Gastroesophageal sphincter (tissue), 4 donors: ENCODE data around the gene FMN2. TPM values are rescaled to one million over a fixed set of nuclear protein-coding genes. Genes with fewer than 3 reads are reported as not detected.

Experiments used
- ATAC-seq: fragments of 150-250 bp; one replicate; pipeline ENCODE4 v1.9.1; 2016; ENCODE audit warnings: mild to moderate bottlenecking, moderate library complexity
- H3K27ac ChIP-seq, 4 donors: fragments of 200-600 bp; sonication (generic) in 3 of 4; 1 replicate in 3 of 4; 2 replicates in 1 of 4; pipeline ENCODE4 v1.5.1; 2016 to 2019
- H3K27me3 ChIP-seq: fragments of 200-600 bp; sonication (generic); one replicate; pipeline ENCODE4 v1.5.1; 2019
- H3K36me3 ChIP-seq, 2 donors: fragments of 200-600 bp; sonication (generic); one replicate each; pipeline ENCODE4 v1.5.1; 2019; ENCODE audit warnings: control low read depth in 1 of 2
- H3K4me1 ChIP-seq, 3 donors: fragments of 200-600 bp; sonication (generic); 1 replicate in 2 of 3; 2 replicates in 1 of 3; pipeline ENCODE4 v1.5.1; 2016 to 2019; ENCODE audit warnings: control low read depth in 2 of 3
- H3K4me3 ChIP-seq, 2 donors: fragments of 200-600 bp; sonication (generic); one replicate each; pipeline ENCODE4 v1.5.1; 2019; ENCODE audit warnings: mild to moderate bottlenecking in 1 of 2, moderate library complexity in 1 of 2
- H3K9me3 ChIP-seq, 3 donors: fragments of 200-600 bp; sonication (generic); one replicate each; pipeline ENCODE4 v1.5.1; 2017 to 2019; ENCODE audit warnings: control low read depth in 2 of 3
- EP300 ChIP-seq: sonication (generic); formaldehyde crosslinking; IDR thresholded peaks from one replicate; pipeline ENCODE4 v1.6.1; 2017; ENCODE audit warnings: antibody characterized with exemption, mild to moderate bottlenecking
- POLR2A ChIP-seq, 2 donors: fragments of 450-650 bp; IDR thresholded peaks; one replicate each; pipeline ENCODE4 v1.6.1; 2017; ENCODE audit warnings: antibody characterized with exemption in 2 of 2, mild to moderate bottlenecking in 2 of 2, moderate library complexity in 1 of 2
- POLR2AphosphoS5 ChIP-seq: sonication (generic); formaldehyde crosslinking; IDR thresholded peaks from one replicate; pipeline ENCODE4 v1.6.1; 2017; ENCODE audit warnings: antibody characterized with exemption
- WGBS, 2 donors: methylation state at CpG; one replicate each; pipeline ENCODE4 v1.1.5; 2018; ENCODE audit warnings: low coverage in 1 of 2; 5-methylcytosine and 5-hydroxymethylcytosine counted together
- total RNA-seq, 4 donors: library from RNA; depleted of rRNA; stranded (reverse); fragments of >200 nt; gene quantifications; one replicate each; pipeline ENCODE4 v1.1.0, GENCODE V29; 2016
- TF ChIP-seq, protein P1 (sequence below), 4 experiments: fragments of 200-600 bp in 2 of 4; fragments of 450-650 bp in 2 of 4; sonication (generic) in 1 of 4; IDR thresholded peaks; one replicate each; pipeline ENCODE4 v1.5.1; 2017 to 2019; ENCODE audit warnings: antibody characterized with exemption in 4 of 4, mild to moderate bottlenecking in 2 of 4, moderate library complexity in 2 of 4

The FMN2 gene
- total RNA-seq, 4 donors from 2014 or later, result 0.27 to 8.6 (median 2.7) TPM

DNA sequence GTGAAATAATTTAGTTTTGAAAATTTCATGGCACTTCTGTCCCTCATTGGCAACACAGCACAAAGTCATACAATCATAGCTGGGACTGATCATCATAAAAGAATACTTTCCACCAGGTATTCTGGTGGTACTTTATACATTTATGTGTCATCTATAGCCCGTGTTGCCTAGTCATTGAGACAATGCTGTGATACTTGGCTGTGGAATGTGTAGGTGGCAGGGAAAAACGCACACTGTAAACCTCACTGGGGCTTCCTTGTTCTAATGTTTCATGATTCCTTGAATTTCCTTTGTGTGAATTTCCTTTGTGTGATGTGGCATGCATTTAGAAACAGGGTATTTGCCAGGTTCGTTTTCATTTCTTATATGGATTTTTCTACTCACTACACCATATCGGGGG is 118.3 kb downstream of the FMN2 start:
- H3K9me3 ChIP-seq, result no peaks in the 10 kb centered on the region
- peaks cover 0 to 16% (median 0%) of the 10 kb centered on the region in 3 donors for H3K4me1 ChIP-seq
- H3K27ac ChIP-seq, result no peak overlapping the region
- no peaks in the 10 kb centered on the region for H3K36me3 ChIP-seq
- TF ChIP-seq, protein P1, sequence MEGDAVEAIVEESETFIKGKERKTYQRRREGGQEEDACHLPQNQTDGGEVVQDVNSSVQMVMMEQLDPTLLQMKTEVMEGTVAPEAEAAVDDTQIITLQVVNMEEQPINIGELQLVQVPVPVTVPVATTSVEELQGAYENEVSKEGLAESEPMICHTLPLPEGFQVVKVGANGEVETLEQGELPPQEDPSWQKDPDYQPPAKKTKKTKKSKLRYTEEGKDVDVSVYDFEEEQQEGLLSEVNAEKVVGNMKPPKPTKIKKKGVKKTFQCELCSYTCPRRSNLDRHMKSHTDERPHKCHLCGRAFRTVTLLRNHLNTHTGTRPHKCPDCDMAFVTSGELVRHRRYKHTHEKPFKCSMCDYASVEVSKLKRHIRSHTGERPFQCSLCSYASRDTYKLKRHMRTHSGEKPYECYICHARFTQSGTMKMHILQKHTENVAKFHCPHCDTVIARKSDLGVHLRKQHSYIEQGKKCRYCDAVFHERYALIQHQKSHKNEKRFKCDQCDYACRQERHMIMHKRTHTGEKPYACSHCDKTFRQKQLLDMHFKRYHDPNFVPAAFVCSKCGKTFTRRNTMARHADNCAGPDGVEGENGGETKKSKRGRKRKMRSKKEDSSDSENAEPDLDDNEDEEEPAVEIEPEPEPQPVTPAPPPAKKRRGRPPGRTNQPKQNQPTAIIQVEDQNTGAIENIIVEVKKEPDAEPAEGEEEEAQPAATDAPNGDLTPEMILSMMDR (IDR thresholded peaks at IDR 0.05), result no peak
- TF ChIP-seq POLR2A (IDR thresholded peaks at IDR 0.05), result no peak
- no peak for TF ChIP-seq POLR2AphosphoS5
- no peak for TF ChIP-seq EP300
- no peak overlapping the region for H3K4me3 ChIP-seq
- no peak for ATAC-seq
- WGBS, 2 donors, result 77 to 84% methylated on average over 4 of the region's 4 CpGs
- H3K27me3 ChIP-seq, result no peaks in the 10 kb centered on the region

DNA sequence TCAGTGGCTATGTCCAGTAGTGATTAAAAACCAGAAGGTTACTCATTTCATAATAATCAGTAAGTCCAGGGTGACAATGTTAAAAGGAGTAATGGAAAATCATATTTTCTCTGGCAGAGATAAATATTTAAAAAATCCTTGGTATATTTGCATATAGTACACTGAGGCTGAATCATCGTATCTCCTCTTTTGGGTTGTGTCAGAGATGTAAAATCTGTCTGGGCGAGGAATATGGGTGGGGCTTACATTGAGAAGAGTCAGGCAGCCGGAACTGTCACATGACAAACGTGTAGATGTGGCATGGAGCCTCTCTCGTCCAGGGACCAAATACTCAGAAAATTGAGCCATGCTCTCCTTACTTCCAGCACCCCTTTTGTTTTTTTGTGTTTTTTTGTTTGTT is 120.9 kb downstream of the FMN2 start:
- H3K4me3 ChIP-seq, result no peak overlapping the region
- no peak overlapping the region for H3K27ac ChIP-seq
- no peaks in the 10 kb centered on the region for H3K27me3 ChIP-seq
- WGBS, 2 donors, result 67 to 71% methylated on average over 5 of the region's 5 CpGs
- no peaks in the 10 kb centered on the region for H3K9me3 ChIP-seq
- ATAC-seq, result no peak
- H3K4me1 ChIP-seq, result peaks cover 0 to 16% (median 0%) of the 10 kb centered on the region in 3 donors
- TF ChIP-seq POLR2A (IDR thresholded peaks at IDR 0.05) (no peak), POLR2AphosphoS5 (no peak), EP300 (no peak)
- TF ChIP-seq, protein P1 (IDR thresholded peaks at IDR 0.05), result no peak
- no peaks in the 10 kb centered on the region for H3K36me3 ChIP-seq

DNA sequence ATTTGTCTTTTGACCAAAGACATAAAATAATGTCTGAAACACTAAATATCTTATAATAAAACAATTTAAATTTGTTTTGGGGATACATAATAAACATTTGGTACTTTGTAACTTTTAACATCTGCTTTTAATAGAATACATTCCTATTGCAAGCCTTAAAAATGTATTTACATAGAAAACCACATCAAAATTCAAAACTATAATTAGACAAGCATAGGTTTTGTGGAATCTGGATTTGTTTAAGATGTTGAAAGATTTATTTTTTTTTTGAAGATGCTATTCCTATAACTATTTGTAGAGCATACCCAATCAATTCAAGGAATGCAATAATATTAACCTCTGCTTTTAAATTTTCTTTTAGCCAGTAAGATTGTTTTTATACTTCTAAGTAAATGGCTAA is 125.7 kb downstream of the FMN2 start:
- TF ChIP-seq, protein P1 (IDR thresholded peaks at IDR 0.05), result no peak
- TF ChIP-seq EP300, result no peak
- TF ChIP-seq POLR2A (IDR thresholded peaks at IDR 0.05), result no peak
- no peak for TF ChIP-seq POLR2AphosphoS5
- Histone ChIP-seq H3K4me3 (no peak overlapping the region), H3K36me3 (no peaks in the 10 kb centered on the region), H3K27me3 (no peaks in the 10 kb centered on the region), H3K4me1 (peaks cover 0 to 7% (median 0%) of the 10 kb centered on the region in 3 donors), H3K9me3 (no peaks in the 10 kb centered on the region), H3K27ac (no peak overlapping the region)
- ATAC-seq, result no peak

DNA sequence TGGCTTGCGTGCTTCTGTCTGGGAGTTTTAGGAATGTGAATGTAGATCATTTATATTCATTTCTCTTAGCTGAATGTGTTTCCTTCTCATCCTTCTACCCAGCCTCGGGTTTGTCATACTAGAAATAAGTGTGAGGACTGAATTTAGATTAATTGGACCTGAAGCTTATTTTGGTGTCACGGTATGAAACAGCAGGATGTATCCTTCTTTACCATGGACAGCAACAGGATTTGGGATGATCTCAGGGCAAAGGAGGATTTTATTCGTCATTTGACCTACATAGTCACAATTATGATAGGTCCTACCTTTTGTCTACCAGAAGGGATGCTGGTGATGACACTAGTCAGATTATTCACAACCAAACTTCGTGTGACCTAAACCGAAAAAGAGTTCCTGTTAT is 127.4 kb downstream of the FMN2 start:
- whole genome bisulfite sequencing, 2 donors, result 55 to 68% methylated on average over 5 to 6 of the region's 6 CpGs

DNA sequence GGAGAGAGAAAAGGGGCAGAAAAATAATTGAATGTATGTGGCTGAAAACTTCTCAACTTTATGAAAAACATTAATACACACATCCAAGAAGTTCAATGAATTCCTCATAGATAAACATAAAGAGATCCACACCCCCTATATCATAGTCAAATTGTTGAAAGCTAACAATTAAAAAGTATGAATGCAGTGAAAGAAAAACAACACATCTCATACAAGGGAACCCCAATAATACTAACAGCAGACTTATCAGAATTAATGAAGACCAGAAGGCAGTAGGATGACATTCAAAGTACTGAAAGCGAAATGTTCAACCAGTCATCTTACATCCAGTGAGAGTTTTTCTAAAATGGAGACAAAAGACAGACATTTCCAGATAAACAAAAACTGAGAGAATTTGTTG is 134.4 kb downstream of the FMN2 start:
- WGBS, 2 donors, result 67% methylated on average over 1 of the region's 1 CpG; no CpG with 5 or more reads in 1 of the 2 donors
- no peaks in the 10 kb centered on the region for H3K27me3 ChIP-seq
- H3K4me1 ChIP-seq, result no peaks in the 10 kb centered on the region
- no peak for ATAC-seq
- TF ChIP-seq EP300 (no peak), POLR2AphosphoS5 (no peak)
- TF ChIP-seq, protein P1 (IDR thresholded peaks at IDR 0.05), result no peak
- peaks cover 0 to 22% (median 0%) of the 10 kb centered on the region in 3 donors for H3K9me3 ChIP-seq
- no peak overlapping the region for H3K4me3 ChIP-seq
- no peaks in the 10 kb centered on the region for H3K36me3 ChIP-seq
- no peak overlapping the region for H3K27ac ChIP-seq

More for the DNA sequence above, 127.4 kb downstream of the FMN2 start:
- ATAC-seq, result no peak
- TF ChIP-seq POLR2AphosphoS5 (no peak), POLR2A (IDR thresholded peaks at IDR 0.05) (no peak)
- Histone ChIP-seq H3K27me3 (no peaks in the 10 kb centered on the region), H3K4me3 (no peak overlapping the region), H3K9me3 (no peaks in the 10 kb centered on the region), H3K36me3 (no peaks in the 10 kb centered on the region), H3K4me1 (no peaks in the 10 kb centered on the region), H3K27ac (no peak overlapping the region)
